Thoracic aorta (tissue), 2 donors: Measurements from ENCODE around the gene ESPN. TPM values are rescaled to one million over a fixed set of nuclear protein-coding genes. Genes with fewer than 3 reads are reported as not detected.

ENCODE experiments used
- ATAC-seq: fragments of 150-250 bp; one replicate; pipeline ENCODE4 v1.8.0; 2017; ENCODE audit warnings: low read depth; ENCODE audit not compliant: insufficient number of reproducible peaks, low FRiP score
- DNase-seq: peaks from one replicate; pipeline ENCODE4 v3.0.0-alpha.2; 2020; ENCODE audit warnings: low spot score
- H3K27ac ChIP-seq, 2 donors: fragments of 200-600 bp; sonication (generic); 1 replicate in 1 of 2; 2 replicates in 1 of 2; pipeline ENCODE4 v1.5.1; 2016; ENCODE audit warnings: mild to moderate bottlenecking in 2 of 2, moderate library complexity in 2 of 2
- H3K27me3 ChIP-seq: fragments of 200-600 bp; sonication (generic); replicated peaks from 2 replicates; pipeline ENCODE4 v1.6.0; 2016; ENCODE audit warnings: mild to moderate bottlenecking; ENCODE audit not compliant: insufficient read depth
- H3K36me3 ChIP-seq: fragments of 200-600 bp; sonication (generic); one replicate; pipeline ENCODE4 v1.5.1; 2016
- H3K4me1 ChIP-seq, 2 donors: fragments of 200-600 bp; sonication (generic); 1 replicate in 1 of 2; 2 replicates in 1 of 2; pipeline versions ENCODE4 v1.5.1 to v1.6.0; 2016; ENCODE audit warnings: low read depth in 2 of 2, mild to moderate bottlenecking in 1 of 2; ENCODE audit not compliant: control insufficient read depth in 1 of 2
- H3K4me3 ChIP-seq: fragments of 200-600 bp; sonication (generic); 2 replicates; pipeline ENCODE4 v1.5.1; 2016; ENCODE audit warnings: mild to moderate bottlenecking
- H3K9me3 ChIP-seq: fragments of 200-600 bp; sonication (generic); 2 replicates; pipeline ENCODE4 v1.5.1; 2016
- CTCF ChIP-seq: fragments of 200-600 bp; sonication (generic); IDR thresholded peaks from one replicate; pipeline ENCODE4 v1.5.1; 2019; ENCODE audit warnings: antibody characterized with exemption
- total RNA-seq, 2 donors: library from RNA; depleted of rRNA; stranded (reverse); fragments of >200 nt; gene quantifications; one replicate each; pipeline versions ENCODE4 v1.1.0 to v1.2.3, GENCODE V29; 2016

Gene ESPN
- total RNA-seq, 2 donors from 2014 or later: not detected

GRCh38 chr1:6417961-6418667, 6.5 kb upstream of the ESPN start:
- no peak for ATAC-seq
- H3K4me3 ChIP-seq: no peak overlapping the region
- H3K27ac ChIP-seq: no peak overlapping the region
- H3K27me3 ChIP-seq: peaks cover 11% of the 10 kb centered on the region
- TF ChIP-seq CTCF: no peak
- no peaks in the 10 kb centered on the region for H3K36me3 ChIP-seq
- DNase-seq: no peak
- H3K4me1 ChIP-seq: peaks cover 18 to 30% of the 10 kb centered on the region in 2 donors
- H3K9me3 ChIP-seq: no peaks in the 10 kb centered on the region

GRCh38 chr1:6418668-6419396, 5.7 kb upstream of the ESPN start:
- H3K36me3 ChIP-seq: no peaks in the 10 kb centered on the region
- no peak for DNase-seq
- no peak overlapping the region for H3K4me3 ChIP-seq
- TF ChIP-seq CTCF: no peak
- H3K27ac ChIP-seq: no peak overlapping the region
- peaks cover 18 to 37% of the 10 kb centered on the region in 2 donors for H3K4me1 ChIP-seq
- no peaks in the 10 kb centered on the region for H3K9me3 ChIP-seq
- no peak for ATAC-seq
- peaks cover 14% of the 10 kb centered on the region for H3K27me3 ChIP-seq

- no peak for TF ChIP-seq CTCF
- Histone ChIP-seq H3K4me3 (peak overlapping the region; percentile 67), H3K27me3 (peaks cover 14% of the 10 kb centered on the region), H3K36me3 (no peaks in the 10 kb centered on the region), H3K9me3 (no peaks in the 10 kb centered on the region), H3K27ac (no peak overlapping the region), H3K4me1 (peaks cover 18 to 42% of the 10 kb centered on the region in 2 donors)
- no peak for ATAC-seq
- DNase-seq: no peak
Measured at GRCh38 chr1:6419397-6419803, 5.2 kb upstream of the ESPN start.

- no peak for DNase-seq
- no peaks in the 10 kb centered on the region for H3K36me3 ChIP-seq
- H3K4me3 ChIP-seq: peak within 1 kb of the TSS; percentile 67
- TF ChIP-seq CTCF: no peak
- H3K27me3 ChIP-seq: peaks cover 17% of the 10 kb centered on the region
- no peak for ATAC-seq
- no peak within 1 kb of the TSS for H3K27ac ChIP-seq
- peaks cover 18 to 44% of the 10 kb centered on the region in 2 donors for H3K4me1 ChIP-seq
- no peaks in the 10 kb centered on the region for H3K9me3 ChIP-seq
Measured at GRCh38 chr1:6419804-6420453, 4.6 kb upstream of the ESPN start, which contains the start of gene HES2. Gene HES2, minus strand, starts transcription at chr1:6419919. Its CDS starts 99 bp downstream, at chr1:6419820.

- Histone ChIP-seq H3K27ac (no peak overlapping the region), H3K4me3 (peak overlapping the region; percentile 67), H3K9me3 (no peaks in the 10 kb centered on the region), H3K4me1 (peaks cover 21 to 49% of the 10 kb centered on the region in 2 donors), H3K27me3 (peaks cover 20% of the 10 kb centered on the region), H3K36me3 (no peaks in the 10 kb centered on the region)
- TF ChIP-seq CTCF: no peak
- ATAC-seq (no peak), DNase-seq (no peak)
Measured at GRCh38 chr1:6420454-6421042, 4.0 kb upstream of the ESPN start.
